SK-N-SH (cell line): ENCODE results near the gene MGAT4B. TPM values are rescaled to one million over a fixed set of nuclear protein-coding genes. Genes with fewer than 3 reads are reported as not detected.

Experiments used
- CTCF ChIA-PET: fragments of 300-600, 350-600 bp; formaldehyde crosslinking; extraction: SDS; loops from one replicate; lab custom pipeline; 2021; lab: Yijun Ruan, JAX
- POLR2A ChIA-PET: fragments of 350-600 bp; sonication (Branson Sonifier 250); formaldehyde crosslinking; extraction: SDS; loops from one replicate; lab custom pipeline; 2020; ENCODE audit warnings: antibody characterized with exemption, inconsistent platforms; lab: Yijun Ruan, JAX
- DNase-seq: peaks from one replicate; pipeline ENCODE4 v3.0.0; 2012
- H2AFZ ChIP-seq: fragments of 200-600 bp; sonication (generic); 2 replicates; pipeline ENCODE4 v1.8.1; 2016; ENCODE audit warnings: antibody characterized with exemption, mild to moderate bottlenecking, low read depth
- H3F3A ChIP-seq: fragments of 200-600 bp; sonication (generic); replicated peaks from 2 replicates; pipeline ENCODE3; 2016; ENCODE audit warnings: antibody characterized with exemption, mild to moderate bottlenecking; ENCODE audit not compliant: insufficient read depth
- H3K27ac ChIP-seq, 2 experiments: fragments of 200-500 bp in 1 of 2; fragments of 200-600 bp in 1 of 2; sonication (Bioruptor generic) in 1 of 2; sonication (generic), shearing (Covaris generic) in 1 of 2; 2 replicates each; pipeline versions ENCODE4 v1.5.1 to v1.6.1; 2014 to 2016; ENCODE audit warnings: low read depth in 2 of 2, inconsistent platforms in 1 of 2, low read length in 1 of 2, mild to moderate bottlenecking in 1 of 2, mixed read lengths in 1 of 2
- H3K27me3 ChIP-seq: fragments of 200-600 bp; sonication (generic), shearing (Covaris generic); 2 replicates; pipeline ENCODE4 v1.6.1; 2016; ENCODE audit warnings: mixed run types; ENCODE audit not compliant: insufficient read depth
- H3K36me3 ChIP-seq, 2 experiments: fragments of 200-500 bp in 1 of 2; fragments of 200-600 bp in 1 of 2; sonication (Bioruptor generic) in 1 of 2; sonication (generic) in 1 of 2; replicated peaks in 1 of 2; 2 replicates each; pipeline versions ENCODE3 to v1.5.1; 2014 to 2016; ENCODE audit warnings: low read length in 1 of 2, mild to moderate bottlenecking in 1 of 2; ENCODE audit not compliant: insufficient read depth in 2 of 2, control insufficient read depth in 1 of 2
- H3K4me1 ChIP-seq, 2 experiments: fragments of 200-500 bp in 1 of 2; fragments of 200-600 bp in 1 of 2; sonication (Bioruptor generic) in 1 of 2; sonication (generic), shearing (Covaris generic) in 1 of 2; 2 replicates each; pipeline versions ENCODE4 v1.5.1 to v1.6.1; 2014 to 2016; ENCODE audit warnings: low read depth in 1 of 2, low read length in 1 of 2, mixed run types in 1 of 2; ENCODE audit not compliant: insufficient read depth in 2 of 2, control insufficient read depth in 1 of 2
- H3K4me2 ChIP-seq: fragments of 200-600 bp; sonication (generic), shearing (Covaris generic); 2 replicates; pipeline ENCODE4 v1.6.1; 2017; ENCODE audit warnings: mixed run types
- H3K4me3 ChIP-seq, 2 experiments: fragments of 200-500 bp in 1 of 2; fragments of 200-600 bp in 1 of 2; sonication (Bioruptor generic) in 1 of 2; sonication (generic), shearing (Covaris generic) in 1 of 2; 2 replicates each; pipeline versions ENCODE4 v1.5.1 to v1.8.1; 2014 to 2016; ENCODE audit warnings: low read depth in 2 of 2, inconsistent platforms in 1 of 2, low read length in 1 of 2, mild to moderate bottlenecking in 1 of 2, mixed read lengths in 1 of 2, moderate library complexity in 1 of 2
- H3K79me2 ChIP-seq: fragments of 200-600 bp; sonication (generic); 2 replicates; pipeline ENCODE4 v1.8.1; 2017; ENCODE audit warnings: mild to moderate bottlenecking; ENCODE audit not compliant: insufficient read depth
- H3K9ac ChIP-seq: fragments of 200-600 bp; sonication (generic); 2 replicates; pipeline ENCODE4 v1.6.1; 2017; ENCODE audit warnings: mixed run types
- H3K9me2 ChIP-seq: fragments of 200-600 bp; sonication (generic); 2 replicates; pipeline ENCODE4 v1.6.1; 2017; ENCODE audit warnings: mixed run types
- H3K9me3 ChIP-seq: fragments of 200-600 bp; sonication (generic); 2 replicates; pipeline ENCODE4 v1.6.1; 2017; ENCODE audit warnings: mixed run types, mild to moderate bottlenecking, moderate library complexity
- H4K20me1 ChIP-seq: fragments of 200-600 bp; sonication (generic); 2 replicates; pipeline ENCODE4 v1.6.1; 2017; ENCODE audit warnings: mild to moderate bottlenecking, mixed run types; ENCODE audit not compliant: insufficient read depth
- CHD2 ChIP-seq: fragments of 150-350 bp; IDR thresholded peaks from 2 replicates; pipeline ENCODE4 v1.6.1; 2018; ENCODE audit warnings: low read length; ENCODE audit not compliant: partially characterized antibody
- CTCF ChIP-seq: fragments of 200-600 bp; sonication (generic); IDR thresholded peaks from 2 replicates; pipeline ENCODE4 v1.6.1; 2017; ENCODE audit warnings: antibody characterized with exemption, mild to moderate bottlenecking, moderate library complexity
- ELF1 ChIP-seq: IDR thresholded peaks from 2 replicates; pipeline ENCODE4 v1.4.0; 2012
- FOSL2 ChIP-seq: IDR thresholded peaks from 2 replicates; pipeline ENCODE4 v1.4.0; 2012; ENCODE audit warnings: low read depth, mild to moderate bottlenecking, moderate library complexity, borderline replicate concordance
- MEF2A ChIP-seq: IDR thresholded peaks from 2 replicates; pipeline ENCODE4 v1.4.0; 2012; ENCODE audit warnings: low read depth, borderline replicate concordance
- MXI1 ChIP-seq: IDR thresholded peaks from 2 replicates; pipeline ENCODE4 v1.6.1; 2012; ENCODE audit warnings: mild to moderate bottlenecking, low read depth, low read length, improper control_type of control experiment
- NRF1 ChIP-seq: IDR thresholded peaks from 2 replicates; pipeline ENCODE4 v1.6.1; 2012; ENCODE audit warnings: low read depth, mild to moderate bottlenecking, low read length
- POLR2AphosphoS5 ChIP-seq: IDR thresholded peaks from 2 replicates; pipeline ENCODE4 v1.6.1; 2012; ENCODE audit warnings: low read depth, low read length
- RFX5 ChIP-seq: IDR thresholded peaks from 2 replicates; pipeline ENCODE4 v1.6.1; 2012; ENCODE audit warnings: mild to moderate bottlenecking, improper control_type of control experiment, low read length
- RXRA ChIP-seq: IDR thresholded peaks from 2 replicates; pipeline ENCODE4 v1.4.0; 2012; ENCODE audit warnings: low read depth, mild to moderate bottlenecking, borderline replicate concordance
- SMC3 ChIP-seq: IDR thresholded peaks from 2 replicates; pipeline ENCODE4 v1.6.1; 2012; ENCODE audit warnings: low read depth, low read length, improper control_type of control experiment
- USF1 ChIP-seq: IDR thresholded peaks from 2 replicates; pipeline ENCODE4 v1.4.0; 2012; ENCODE audit warnings: low read depth, borderline replicate concordance
- USF2 ChIP-seq: fragments of 150-350 bp; IDR thresholded peaks from 2 replicates; pipeline ENCODE4 v1.6.1; 2017; ENCODE audit warnings: antibody characterized with exemption, low read length, low read depth, borderline replicate concordance
- YY1 ChIP-seq: IDR thresholded peaks from 2 replicates; pipeline ENCODE4 v1.4.0; 2012; ENCODE audit warnings: low read depth, mild to moderate bottlenecking
- ZBTB33 ChIP-seq: IDR thresholded peaks from 2 replicates; pipeline ENCODE4 v1.4.0; 2012; ENCODE audit warnings: low read depth, borderline replicate concordance
- WGBS: methylation state at CpG from one replicate; pipeline ENCODE4 v1.1.6; 2017; ENCODE audit warnings: low lambda C conversion rate; 5-methylcytosine and 5-hydroxymethylcytosine counted together
- polyA plus RNA-seq, 3 experiments: library from polyadenylated mRNA; depleted of rRNA; stranded (reverse); fragments of >200 nt; gene quantifications; 2 replicates each; pipeline ENCODE4 v1.2.3, GENCODE V29; 2012

Gene MGAT4B
- polyA plus RNA-seq, 1 of the 3 experiments (the other 2 are of a cell fraction): 190 TPM

- Histone ChIP-seq H3K4me1 (peaks cover 0 to 14% of the 10 kb centered on the region in 2 experiments; a peak in 1 of 4 replicates), H3K9ac (no peak within 1 kb of the TSS), H3K36me3 (peaks cover 0 to 12% of the 10 kb centered on the region in 2 experiments), H3K9me2 (no peaks in the 10 kb centered on the region), H2AFZ (no peak within 1 kb of the TSS), H4K20me1 (no peaks in the 10 kb centered on the region), H3K27ac (no peak within 1 kb of the TSS), H3K27me3 (no peaks in the 10 kb centered on the region), H3K4me3 (no peak within 1 kb of the TSS), H3K79me2 (no peaks in the 10 kb centered on the region), H3K9me3 (no peaks in the 10 kb centered on the region), H3F3A (peaks cover 4% of the 10 kb centered on the region), H3K4me2 (no peak within 1 kb of the TSS)
- ChIA-PET CTCF (interaction anchor here (0.6 to 8.3 kb wide), 5 partner anchors 10 to 182 kb away, joined by 3 to 67 read pairs (median 3); no protein-coding TSS in a partner anchor), POLR2A (interaction anchor here (0.9 kb wide), 1 partner anchor 31 kb away, joined by 3 read pairs; no protein-coding TSS in a partner anchor)
- TF ChIP-seq POLR2AphosphoS5: no peak
- TF ChIP-seq RXRA: no peak
- DNase-seq: no peak
- 88% methylated on average over 18 of the region's 19 CpGs for WGBS
Observed at GRCh38 chr5:179793468-179794139, 13.1 kb downstream of the MGAT4B start, which contains the start of gene LTC4S. LTC4S (plus strand) TSS chr5:179793986; CDS start chr5:179794081, 95 bp downstream.

- no peak for DNase-seq
Observed at GRCh38 chr5:179792612-179793467, 13.8 kb downstream of the MGAT4B start.

More at GRCh38 chr5:179792612-179793467, 13.8 kb downstream of the MGAT4B start:
- peaks cover 0 to 5% of the 10 kb centered on the region in 2 experiments for H3K36me3 ChIP-seq
- TF ChIP-seq SMC3 (no peak), CHD2 (no peak), ELF1 (no peak), FOSL2 (no peak), MEF2A (no peak), USF1 (no peak), CTCF (no peak), POLR2AphosphoS5 (no peak), YY1 (no peak), ZBTB33 (no peak), MXI1 (no peak), USF2 (no peak), NRF1 (no peak), RFX5 (no peak), RXRA (no peak)
- no peaks in the 10 kb centered on the region for H3K79me2 ChIP-seq
- no peak overlapping the region for H2AFZ ChIP-seq
- no peaks in the 10 kb centered on the region for H3K9me2 ChIP-seq
- no peak overlapping the region for H3K4me2 ChIP-seq
- peaks cover 0 to 14% of the 10 kb centered on the region in 2 experiments; a peak in 1 of 4 replicates for H3K4me1 ChIP-seq
- H3F3A ChIP-seq: peaks cover 4% of the 10 kb centered on the region
- ChIA-PET POLR2A (no interaction called here), CTCF (interaction anchor here (0.9 to 8.3 kb wide), 4 partner anchors 9 to 29 kb away, joined by 3 to 67 read pairs (median 3); no protein-coding TSS in a partner anchor)
- no peaks in the 10 kb centered on the region for H3K27me3 ChIP-seq
- no peak overlapping the region for H3K9ac ChIP-seq
- no peaks in the 10 kb centered on the region for H3K9me3 ChIP-seq
- WGBS: 92% methylated on average over 15 of the region's 24 CpGs
- no peak overlapping the region for H3K4me3 ChIP-seq
- H4K20me1 ChIP-seq: no peaks in the 10 kb centered on the region
- H3K27ac ChIP-seq: no peak overlapping the region
